Calu3 (cell line): ENCODE measurements around the gene TTC9B. TPM values are rescaled to one million over a fixed set of nuclear protein-coding genes. Genes with fewer than 3 reads are reported as not detected.

Experiments
- BruUV-seq: library from RNA; stranded (reverse); fragments of 400-500 nt; replicated peaks from 2 replicates; lab custom pipeline; 2021; lab: Mats Ljungman, UMichigan
- CTCF ChIA-PET: fragments of 300-600 bp; sonication (Branson Sonifier 250); formaldehyde crosslinking; loops from one replicate; lab custom pipeline; 2022; ENCODE audit warnings: antibody characterized with exemption; lab: Charles Lee
- DNase-seq: peaks from one replicate; pipeline ENCODE4 v3.0.0; 2022
- H3K27ac Mint-ChIP-seq: one replicate; pipeline ENCODE4 v1.8.0; 2022; ENCODE audit warnings: mixed read lengths; ENCODE audit not compliant: unreplicated experiment
- H3K27me3 Mint-ChIP-seq: one replicate; pipeline ENCODE4 v1.8.0; 2022; ENCODE audit warnings: mixed read lengths; ENCODE audit not compliant: unreplicated experiment
- H3K36me3 Mint-ChIP-seq: one replicate; pipeline ENCODE4 v1.8.0; 2022; ENCODE audit warnings: mild to moderate bottlenecking, moderate library complexity, mixed read lengths; ENCODE audit not compliant: insufficient read depth, unreplicated experiment
- H3K4me1 Mint-ChIP-seq: one replicate; pipeline ENCODE4 v1.8.0; 2022; ENCODE audit warnings: mild to moderate bottlenecking, low read depth, mixed read lengths; ENCODE audit not compliant: unreplicated experiment
- H3K4me3 Mint-ChIP-seq: one replicate; pipeline ENCODE4 v1.8.0; 2022; ENCODE audit warnings: mild to moderate bottlenecking, low read depth, moderate library complexity, mixed read lengths; ENCODE audit not compliant: unreplicated experiment
- H3K9me3 Mint-ChIP-seq: one replicate; pipeline ENCODE4 v1.8.0; 2022; ENCODE audit warnings: low read depth, mixed read lengths; ENCODE audit not compliant: unreplicated experiment
- CTCF ChIP-seq: fragments of 200-600 bp; IDR thresholded peaks from one replicate; pipeline ENCODE4 v1.8.0; 2022; ENCODE audit warnings: antibody characterized with exemption; ENCODE audit not compliant: unreplicated experiment
- intact Hi-C: fragments of 100-400 bp; cut with micrococcal nuclease; formaldehyde crosslinking; loops from one replicate; pipeline ENCODE4 v1.10.0; 2022; ENCODE audit not compliant: unreplicated experiment
- total RNA-seq: library from RNA; stranded (reverse); gene quantifications from 2 replicates; pipeline ENCODE4 v1.2.3, GENCODE V29; 2022

TTC9B gene
- total RNA-seq, 1 experiment from 2014 or later, result not detected

- H3K27ac Mint-ChIP-seq, result no peak overlapping the region
- H3K27me3 Mint-ChIP-seq, result no peaks in the 10 kb centered on the region
- peaks cover 22% of the 10 kb centered on the region for H3K4me1 Mint-ChIP-seq
- DNase-seq, result no peak
- intact Hi-C loops, result no loop called here
- CTCF ChIA-PET, result no interaction called here
- no peak overlapping the region for H3K4me3 Mint-ChIP-seq
- TF ChIP-seq CTCF, result no peak
- peaks cover 37% of the 10 kb centered on the region for H3K36me3 Mint-ChIP-seq
- no peaks in the 10 kb centered on the region for H3K9me3 Mint-ChIP-seq
- BruUV-seq, result no TSS peak
Observed at GRCh38 chr19:40252395-40252794, 34.2 kb upstream of the TTC9B start.

- no peaks in the 10 kb centered on the region for H3K9me3 Mint-ChIP-seq
- no peak for TF ChIP-seq CTCF
- H3K27ac Mint-ChIP-seq, result no peak overlapping the region
- intact Hi-C loops, result no loop called here
- CTCF ChIA-PET, result no interaction called here
- H3K4me1 Mint-ChIP-seq, result peaks cover 18% of the 10 kb centered on the region
- no peaks in the 10 kb centered on the region for H3K27me3 Mint-ChIP-seq
- DNase-seq, result no peak
- H3K4me3 Mint-ChIP-seq, result no peak overlapping the region
- H3K36me3 Mint-ChIP-seq, result peaks cover 36% of the 10 kb centered on the region
- BruUV-seq, result no TSS peak
Observed at GRCh38 chr19:40251991-40252390, 33.8 kb upstream of the TTC9B start.

- DNase-seq, result no peak
- Mint-ChIP-seq H3K27me3 (no peaks in the 10 kb centered on the region), H3K36me3 (peaks cover 36% of the 10 kb centered on the region), H3K4me3 (no peak overlapping the region), H3K4me1 (peaks cover 11% of the 10 kb centered on the region), H3K9me3 (no peaks in the 10 kb centered on the region), H3K27ac (no peak overlapping the region)
- no TSS peak for BruUV-seq
- intact Hi-C loops, result no loop called here
- CTCF ChIA-PET, result no interaction called here
- no peak for TF ChIP-seq CTCF
Observed at GRCh38 chr19:40251244-40251643, 33.1 kb upstream of the TTC9B start.

- BruUV-seq, result no TSS peak
- Mint-ChIP-seq H3K9me3 (no peaks in the 10 kb centered on the region), H3K27me3 (no peaks in the 10 kb centered on the region), H3K4me3 (no peak overlapping the region), H3K4me1 (no peaks in the 10 kb centered on the region), H3K27ac (no peak overlapping the region), H3K36me3 (peaks cover 26% of the 10 kb centered on the region)
- TF ChIP-seq CTCF, result no peak
- CTCF ChIA-PET, result no interaction called here
- intact Hi-C loops, result no loop called here
- DNase-seq, result no peak
Observed at GRCh38 chr19:40249781-40250180, 31.6 kb upstream of the TTC9B start.
